CD4-positive, alpha-beta T cell treated with Interleukin-12 subunit alpha and Interleukin-12 subunit beta, for 1 hour (primary cell): ENCODE data around the gene CNOT6.
"Not testable (repeated sequence)": the region's sequence is repeated elsewhere in the genome, so short reads cannot be mapped to it uniquely, and the experiment has no call there.

Experiments
- DNase-seq: peaks from one replicate; pipeline ENCODE4 v3.0.0-alpha.2; 2020

The CNOT6 gene

DNA sequence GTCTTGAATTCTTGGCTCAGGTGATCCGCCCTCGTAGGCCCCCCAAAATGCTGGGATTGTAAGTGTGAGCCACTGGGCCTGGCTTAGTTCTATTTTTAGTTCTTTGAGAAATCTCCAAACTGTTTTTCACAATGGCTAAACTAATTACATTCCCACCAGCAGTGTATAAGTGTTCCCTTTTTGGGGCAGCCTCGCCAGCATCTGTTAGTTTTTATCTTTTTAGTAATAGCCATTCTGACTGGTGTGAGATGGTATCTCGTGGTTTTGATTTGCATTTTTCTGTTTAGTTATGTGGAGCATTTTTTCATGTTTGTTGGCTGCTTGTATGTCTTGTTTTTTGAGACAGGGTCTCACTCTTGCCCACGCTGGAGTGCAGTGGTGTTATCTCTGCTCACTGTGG lies 28.2 kb downstream of the CNOT6 start:
- DNase-seq: no peak

DNA sequence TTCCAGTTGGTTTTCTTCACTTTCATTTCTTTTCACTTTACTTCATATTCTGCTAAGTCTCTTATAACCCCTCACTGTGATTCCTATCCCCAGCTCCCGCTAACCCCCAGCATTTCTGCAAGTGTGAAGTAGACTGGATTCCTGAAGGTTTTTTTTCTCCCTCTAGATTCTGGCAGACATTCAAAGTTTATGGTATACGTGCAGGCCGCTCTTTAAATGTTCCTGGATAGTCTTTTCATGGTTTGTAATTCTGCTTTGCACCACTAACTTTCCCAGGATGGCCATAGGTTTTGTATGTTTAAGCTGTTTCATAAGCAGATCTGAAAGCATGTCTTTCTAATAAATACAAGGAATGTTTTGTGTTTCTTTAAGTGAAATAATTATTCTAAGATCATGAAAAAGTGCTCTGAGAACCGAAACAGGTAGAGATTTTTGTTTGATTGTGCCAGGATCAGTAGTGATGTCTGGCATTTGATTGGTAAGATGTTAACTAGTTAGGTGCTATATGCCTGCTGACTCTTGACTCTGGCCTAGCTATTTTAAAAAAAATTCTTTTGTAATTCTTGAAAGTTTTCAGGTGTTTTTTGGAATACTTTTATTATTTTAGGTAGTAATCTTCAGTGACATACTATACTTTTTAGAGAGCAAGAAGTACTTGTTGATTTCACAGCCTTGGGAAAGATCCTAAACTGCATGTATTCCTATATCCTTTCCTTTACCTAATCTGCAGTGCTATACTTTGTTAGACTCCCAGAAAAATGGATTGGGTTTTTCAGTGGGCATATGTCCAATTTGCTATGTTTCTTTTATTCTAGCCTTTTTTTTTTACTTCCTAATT lies 29.7 kb downstream of the CNOT6 start:
- DNase-seq: no peak

DNA sequence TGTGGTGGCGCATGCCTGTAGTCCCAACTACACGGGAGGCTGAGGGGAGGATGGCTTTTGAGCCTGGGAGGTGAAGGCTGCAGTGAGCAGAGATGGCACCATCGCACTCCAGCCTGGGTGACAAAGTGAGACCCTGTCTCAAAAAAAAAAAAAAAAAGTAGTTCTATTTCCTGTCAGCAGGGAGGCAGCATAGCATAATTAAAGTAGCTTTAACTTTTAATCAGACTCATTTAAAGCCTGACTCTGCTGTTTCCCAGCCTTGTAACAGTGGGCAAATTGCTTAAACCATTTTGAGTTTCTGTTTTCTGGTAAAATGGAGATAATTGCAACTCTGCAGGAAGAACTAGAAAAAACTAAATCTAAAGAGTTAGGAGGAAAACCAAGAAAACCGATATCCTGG lies 31.2 kb downstream of the CNOT6 start:
- DNase-seq: no peak

DNA sequence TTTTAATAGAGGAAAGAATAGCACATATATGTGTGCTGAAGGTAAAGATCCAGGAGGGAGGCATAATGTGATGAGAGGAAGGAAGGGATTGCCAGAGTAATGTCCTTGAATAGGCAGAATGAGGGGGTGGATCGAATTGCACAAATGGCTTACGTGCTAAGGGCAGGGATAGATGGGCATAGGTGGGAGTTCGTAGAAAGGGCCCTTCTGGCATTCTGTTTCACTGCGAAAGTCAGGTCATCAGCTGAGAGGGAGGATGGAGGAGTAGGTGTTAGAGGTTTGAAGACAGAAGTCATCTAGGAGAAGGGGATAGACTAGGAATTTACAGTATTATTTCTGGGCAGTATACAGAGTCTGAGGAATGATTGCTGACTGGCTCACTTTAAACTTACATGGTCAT lies 32.1 kb downstream of the CNOT6 start:
- no peak for DNase-seq

DNA sequence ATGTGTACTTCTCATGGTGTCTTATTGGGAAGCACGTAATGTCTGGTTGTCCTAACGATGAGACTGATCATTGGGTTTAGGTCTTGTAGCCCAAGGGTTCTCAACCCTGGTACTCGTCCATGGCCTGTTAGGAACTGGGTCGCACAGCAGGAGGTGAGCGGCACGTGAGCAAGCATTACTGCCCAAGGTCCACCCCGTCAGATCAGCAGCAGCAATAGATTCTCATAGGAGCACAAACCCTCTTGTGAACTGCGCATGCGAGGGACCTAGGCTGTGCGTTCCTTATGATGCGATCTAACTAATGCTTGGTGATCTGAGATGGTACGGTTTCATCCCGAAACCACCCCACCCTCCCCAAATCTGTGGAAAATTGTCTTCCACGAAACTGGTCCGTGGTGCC lies 33.5 kb downstream of the CNOT6 start:
- DNase-seq: no peak

DNA sequence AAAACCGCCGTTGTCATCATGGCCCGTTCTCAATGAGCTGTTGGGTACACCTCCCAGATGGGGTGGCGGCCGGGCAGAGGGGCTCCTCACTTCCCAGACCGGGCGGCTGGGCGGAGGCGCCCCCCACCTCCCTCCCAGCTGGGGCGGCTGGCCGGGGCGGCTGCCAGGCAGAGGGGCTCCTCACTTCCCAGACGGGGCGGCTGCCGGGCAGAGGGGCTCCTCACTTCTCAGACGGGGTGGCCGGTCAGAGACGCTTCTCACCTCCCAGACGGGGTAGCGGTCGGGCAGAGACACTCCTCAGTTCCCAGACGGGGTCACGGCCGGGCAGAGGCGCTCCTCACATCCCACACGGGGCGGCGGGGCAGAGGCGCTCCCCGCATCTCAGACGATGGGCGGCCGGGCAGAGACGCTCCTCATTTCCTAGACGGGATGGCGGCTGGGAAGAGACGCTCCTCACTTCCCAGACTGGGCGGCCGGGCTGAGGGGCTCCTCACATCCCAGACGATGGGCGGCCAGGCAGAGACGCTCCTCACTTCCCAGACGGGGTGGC lies 36.9 kb downstream of the CNOT6 start:
- not testable (repeated sequence) for DNase-seq

DNA sequence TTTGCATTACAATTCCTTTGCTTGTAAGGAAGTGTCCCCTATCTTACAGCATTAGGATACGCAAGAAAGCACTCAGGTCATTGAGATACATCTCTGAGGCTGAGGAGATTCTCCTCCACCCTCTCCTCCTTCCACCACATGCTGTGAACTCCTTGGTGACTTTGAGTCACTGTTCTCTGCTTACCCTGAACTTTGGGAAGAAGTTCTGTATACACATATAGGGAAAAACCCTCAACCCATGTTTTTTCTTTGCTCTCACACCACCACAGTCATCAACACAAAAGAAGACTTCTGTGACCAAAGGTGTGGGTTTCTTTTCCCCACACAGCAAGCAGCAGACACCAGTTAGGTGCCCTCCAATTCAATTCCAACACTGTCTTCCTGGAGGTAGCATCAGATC lies 38.1 kb downstream of the CNOT6 start:
- DNase-seq: no peak

DNA sequence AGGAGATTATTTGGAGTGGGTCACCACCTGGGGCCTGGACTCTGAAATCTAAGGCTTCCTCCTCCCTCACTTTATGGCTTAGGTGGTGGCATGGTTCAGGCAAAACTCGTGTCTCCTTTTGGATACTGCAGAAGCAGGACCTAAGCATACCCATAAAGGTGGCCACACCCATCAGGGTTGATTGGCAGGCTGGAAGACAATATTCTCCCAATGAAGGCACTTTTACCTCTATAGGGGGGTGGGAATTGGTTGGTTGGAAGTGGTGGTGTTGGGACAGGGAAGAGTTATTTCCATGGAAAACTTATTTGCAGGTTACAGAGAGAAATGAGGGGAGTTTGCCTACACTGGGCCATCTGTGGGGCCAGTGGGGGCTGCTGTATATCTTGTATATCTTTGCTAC lies 39.7 kb downstream of the CNOT6 start:
- no peak for DNase-seq

DNA sequence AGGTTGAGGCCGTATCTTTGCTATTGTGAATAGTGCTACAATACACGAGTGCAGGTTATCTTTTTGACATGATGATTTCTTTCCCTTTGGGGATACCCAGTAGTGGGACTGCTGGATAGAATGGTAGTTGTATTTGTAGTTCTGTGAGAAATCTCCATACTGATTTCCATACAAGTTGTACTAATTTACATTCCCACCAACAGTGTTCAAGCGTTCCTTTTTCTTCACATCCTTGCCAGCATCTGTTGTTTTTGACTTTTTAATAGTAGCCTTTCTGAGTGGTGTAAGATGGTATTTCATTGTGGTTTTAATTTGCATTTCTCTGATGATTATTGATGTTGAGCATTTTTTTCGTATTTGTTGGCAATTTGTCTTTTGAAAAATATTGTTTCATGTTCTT lies 41.4 kb downstream of the CNOT6 start:
- no peak for DNase-seq

DNA sequence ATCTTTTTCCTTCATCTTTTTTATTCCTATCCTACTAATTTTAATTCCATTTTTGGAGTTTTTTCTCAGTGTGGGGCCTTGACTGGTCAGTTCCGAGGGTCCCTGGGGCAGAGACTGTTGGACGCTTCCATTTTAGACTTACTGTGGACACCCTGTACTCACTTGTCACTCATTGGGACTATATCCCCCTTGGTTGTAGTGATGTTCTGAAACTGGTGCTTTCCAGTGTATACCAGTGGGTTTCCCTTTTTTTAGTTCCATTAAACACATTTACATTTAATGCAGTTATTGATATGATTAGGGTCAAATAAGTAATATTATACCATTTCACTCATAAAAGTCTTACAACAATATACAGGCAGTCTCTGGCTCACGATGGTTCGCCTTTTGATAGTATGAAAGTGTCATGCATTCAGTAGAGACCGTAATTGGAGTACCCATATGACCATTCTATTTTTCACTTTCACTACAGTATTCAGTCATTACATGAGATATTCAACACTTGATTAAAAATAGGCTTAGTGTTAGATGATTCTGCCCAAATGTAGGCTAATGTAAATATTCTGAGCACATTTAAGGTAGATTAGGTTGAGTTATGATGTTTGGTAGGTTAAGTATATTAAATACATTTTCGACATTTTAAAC lies 46.0 kb downstream of the CNOT6 start:
- no peak for DNase-seq

DNA sequence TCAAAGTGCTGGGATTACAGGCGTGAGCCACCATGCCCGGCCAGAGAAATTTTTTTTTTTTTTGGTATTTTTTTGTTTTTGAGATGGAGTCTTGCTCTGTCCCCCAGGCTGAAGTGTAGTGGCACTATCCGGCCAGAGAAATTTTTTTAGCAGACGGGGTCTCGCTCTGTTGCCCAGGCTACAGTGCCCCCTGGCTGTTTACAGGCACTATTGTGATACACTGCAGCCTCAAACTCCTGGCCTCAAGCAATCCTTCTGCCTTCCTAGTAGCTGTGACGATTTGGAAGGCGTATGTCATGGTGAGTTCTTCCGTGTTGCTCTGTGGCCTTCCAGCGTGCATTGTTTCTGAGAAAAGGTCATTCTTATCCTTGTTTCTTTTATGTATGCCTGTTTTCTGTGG lies 47.5 kb downstream of the CNOT6 start:
- no peak for DNase-seq

DNA sequence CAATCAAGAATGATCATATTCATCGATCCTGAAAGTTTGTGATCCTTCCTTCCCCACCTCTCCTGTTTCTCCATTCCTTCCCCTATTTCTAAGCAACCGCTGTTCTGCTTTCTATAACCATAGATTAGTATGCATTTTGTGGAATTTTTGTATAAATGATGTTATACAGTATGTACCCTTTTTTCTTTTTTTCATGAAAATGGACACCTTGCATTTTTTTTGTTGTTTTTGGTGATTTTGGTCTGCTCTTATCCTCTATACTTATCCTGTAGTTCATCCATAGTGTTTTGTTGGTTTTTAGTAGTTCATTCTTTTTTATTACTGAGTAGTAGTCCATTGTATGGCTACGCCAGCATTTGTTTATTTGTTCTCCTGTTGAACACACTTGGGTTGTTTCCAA lies 51.1 kb downstream of the CNOT6 start:
- no peak for DNase-seq

DNA sequence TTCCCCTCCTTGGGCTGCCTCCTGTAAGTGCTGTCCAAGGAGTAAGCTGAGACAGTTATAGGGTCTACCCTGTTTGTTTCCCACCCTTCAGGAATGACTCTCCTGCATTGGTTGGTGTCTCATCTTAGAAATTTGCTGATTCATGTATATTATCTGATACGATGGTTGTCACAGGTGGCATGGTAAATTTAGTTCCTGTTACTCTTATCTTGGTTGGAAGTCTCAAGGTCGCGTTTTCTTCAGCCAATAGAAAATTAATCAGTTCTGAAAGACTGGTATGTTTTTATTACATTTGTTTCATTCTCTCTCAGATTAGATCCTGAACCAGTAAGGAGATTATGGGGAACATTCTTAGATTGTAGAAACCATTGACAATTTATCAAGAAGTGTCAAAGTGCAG lies 54.4 kb downstream of the CNOT6 start:
- DNase-seq: no peak

DNA sequence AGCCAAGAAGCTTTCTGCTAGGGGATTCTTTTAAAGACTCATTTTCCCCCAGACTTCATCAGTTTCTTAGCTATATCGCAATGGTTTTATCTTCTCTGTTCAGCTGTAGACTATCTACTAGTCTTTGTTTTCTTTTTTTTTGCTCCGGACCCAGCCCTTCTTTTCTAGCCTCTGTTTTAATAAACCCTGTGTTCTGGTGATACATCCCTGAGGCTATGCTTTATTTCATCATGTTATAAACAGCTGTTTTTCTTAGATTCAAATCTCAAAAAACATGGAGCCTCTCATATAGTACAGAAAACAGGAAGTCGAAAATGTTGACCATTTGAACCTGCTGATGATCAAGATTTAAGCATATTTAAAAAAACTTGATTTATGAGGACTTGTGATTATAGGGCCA lies 59.4 kb downstream of the CNOT6 start:
- no peak for DNase-seq

DNA sequence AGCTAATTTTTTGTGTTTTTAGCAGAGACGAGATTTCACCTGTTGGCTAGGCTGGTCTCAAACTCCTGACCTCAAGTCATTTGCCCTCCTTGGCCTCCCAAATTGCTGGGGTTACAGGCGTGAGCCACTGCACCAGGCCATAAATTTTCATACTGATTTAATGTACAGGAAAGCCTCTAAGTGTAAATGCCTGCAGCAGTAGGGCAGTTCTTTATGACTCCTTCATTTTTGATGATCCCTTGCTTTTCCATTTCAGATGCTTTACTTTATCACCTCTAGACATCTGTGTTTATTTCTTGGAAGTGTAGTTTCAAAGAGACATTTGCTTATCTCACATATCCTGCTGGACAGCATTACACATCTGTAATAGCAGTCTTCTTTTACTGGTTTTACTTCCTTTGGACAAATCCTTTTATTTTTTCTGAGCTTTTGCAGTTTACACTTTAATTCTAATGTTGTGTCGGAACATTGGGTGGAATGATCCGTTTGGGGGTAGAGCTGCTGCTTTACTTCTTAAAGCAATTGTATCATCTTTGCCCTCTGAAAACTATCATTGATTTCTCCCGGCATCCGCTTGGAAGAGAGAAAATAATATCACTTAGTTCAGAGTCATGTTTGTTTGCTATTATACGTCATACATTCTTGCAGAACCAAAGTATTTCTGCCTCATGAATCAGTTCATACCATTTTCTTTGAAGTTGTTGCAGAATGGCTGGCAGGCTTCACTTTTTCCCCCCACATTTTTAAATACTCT lies 61.2 kb downstream of the CNOT6 start:
- DNase-seq: no peak

DNA sequence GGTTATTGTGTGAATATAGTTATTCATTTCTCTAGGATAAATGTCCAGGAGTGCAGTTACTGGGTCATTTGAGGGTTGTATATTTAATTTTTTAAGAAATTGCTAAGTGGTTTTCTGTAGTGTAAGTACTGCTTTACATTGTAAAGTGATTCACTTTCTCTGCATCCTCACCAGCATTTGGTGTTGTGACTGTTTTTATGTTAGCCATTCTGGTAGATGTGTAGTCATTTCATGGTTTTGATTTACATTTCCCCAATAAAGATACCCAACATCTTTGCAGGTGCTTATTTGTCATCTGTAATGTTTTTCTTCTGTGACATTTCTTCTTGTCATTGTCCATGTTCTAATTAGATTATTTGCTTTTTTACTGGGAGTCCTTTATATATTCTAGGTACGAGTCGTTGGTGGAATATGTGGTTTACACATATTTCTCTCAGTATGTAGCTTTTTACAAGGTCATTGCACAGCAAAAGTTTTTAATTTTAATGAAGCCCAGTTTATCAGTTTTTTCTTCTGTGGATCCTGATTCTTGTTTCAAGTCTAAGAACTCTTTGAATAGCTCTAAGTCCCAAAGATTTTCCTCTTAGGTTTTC lies 63.1 kb downstream of the CNOT6 start:
- no peak for DNase-seq

DNA sequence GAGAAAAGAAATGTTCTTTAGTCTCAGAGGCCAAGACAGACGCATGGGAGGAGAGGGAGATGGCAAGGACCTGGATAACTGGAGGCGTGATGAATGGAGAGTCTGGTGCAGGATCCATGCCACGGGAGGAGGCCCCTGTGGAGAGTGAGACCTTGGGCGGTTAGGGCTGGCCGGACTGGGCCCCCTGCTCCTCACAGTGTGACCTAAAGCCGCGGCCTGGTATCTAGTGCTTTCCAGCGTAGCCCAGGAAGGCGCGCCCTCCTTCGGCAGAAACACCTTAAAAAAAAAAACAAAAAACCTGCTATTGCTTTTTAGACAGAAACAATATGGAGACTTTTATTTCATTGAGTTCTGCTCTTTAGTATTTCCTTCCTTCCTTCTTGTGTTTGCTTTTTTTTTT lies 64.1 kb downstream of the CNOT6 start:
- no peak for DNase-seq

DNA sequence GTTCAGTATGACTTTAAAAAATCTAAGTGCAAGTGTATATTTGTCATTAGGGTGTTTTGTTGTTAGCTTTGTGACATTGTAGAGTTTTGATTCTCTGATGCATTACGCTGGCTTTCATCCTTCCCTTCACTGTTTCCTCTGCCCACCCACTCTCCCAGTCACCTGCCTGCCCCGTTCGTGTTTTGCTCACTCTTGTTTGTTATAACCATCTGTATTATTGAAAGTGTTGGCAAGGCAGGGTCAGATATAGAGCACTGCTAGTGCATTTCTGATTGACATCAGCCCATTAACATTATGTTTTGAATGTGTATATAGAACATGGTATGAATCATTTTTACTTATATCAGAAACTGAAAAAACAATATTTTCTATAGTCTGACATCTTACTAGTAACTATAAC lies 69.8 kb downstream of the CNOT6 start:
- DNase-seq: no peak

DNA sequence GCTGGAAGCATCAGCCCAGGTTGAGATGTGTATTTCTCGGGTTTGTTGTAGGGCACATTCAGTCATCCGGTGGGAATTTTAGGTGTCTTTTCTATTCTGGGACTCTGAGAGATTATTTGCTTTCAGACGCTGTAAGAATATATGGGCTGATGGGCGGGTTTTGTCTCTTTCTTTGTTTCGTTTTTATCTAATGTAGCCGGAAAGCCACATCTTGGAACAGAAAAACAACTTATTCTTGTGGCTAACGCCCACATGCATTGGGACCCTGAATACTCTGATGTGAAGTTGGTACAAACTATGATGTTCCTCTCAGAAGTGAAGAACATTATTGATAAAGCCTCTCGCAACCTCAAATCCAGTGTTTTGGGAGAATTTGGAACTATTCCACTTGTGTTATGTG lies 74.7 kb downstream of the CNOT6 start:
- DNase-seq: no peak

DNA sequence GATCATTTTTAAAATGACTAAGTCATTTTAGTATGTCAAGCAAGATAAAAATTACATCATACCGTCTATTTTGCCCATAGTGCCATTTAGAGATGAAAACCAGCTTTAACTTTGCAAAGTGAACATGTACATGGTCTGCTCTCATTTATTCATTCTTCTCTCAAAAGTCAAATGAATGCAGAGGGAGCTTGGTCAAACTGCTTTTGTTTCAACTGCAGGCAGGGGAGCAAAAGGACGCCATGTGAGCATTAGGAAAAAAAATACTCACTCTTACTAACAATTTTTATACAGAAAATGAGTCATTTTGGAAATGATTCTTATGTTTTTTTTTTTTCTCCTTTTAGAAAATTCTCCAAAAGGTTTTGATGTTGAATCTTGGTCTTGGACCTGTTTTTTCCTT lies 81.4 kb downstream of the CNOT6 start:
- no peak for DNase-seq

DNA sequence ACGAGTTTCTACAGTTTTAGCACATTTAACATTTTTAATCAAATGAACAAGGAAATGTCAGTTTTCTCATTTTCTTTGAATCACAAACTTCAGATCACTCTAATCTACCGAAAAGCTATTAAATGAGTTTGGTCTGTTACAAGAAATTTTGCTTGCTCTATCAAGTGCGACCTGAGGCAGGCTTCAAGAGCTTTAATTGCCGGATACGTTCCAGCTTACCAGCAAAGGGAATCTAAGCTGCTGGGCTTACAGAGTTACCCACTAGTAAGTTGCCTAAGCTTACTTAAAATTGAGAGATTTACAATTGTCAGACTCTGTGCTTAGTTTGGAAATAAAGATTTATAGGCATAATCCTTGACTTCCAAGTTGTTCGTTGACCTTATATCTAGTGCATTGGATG lies 86.5 kb downstream of the CNOT6 start:
- no peak for DNase-seq

DNA sequence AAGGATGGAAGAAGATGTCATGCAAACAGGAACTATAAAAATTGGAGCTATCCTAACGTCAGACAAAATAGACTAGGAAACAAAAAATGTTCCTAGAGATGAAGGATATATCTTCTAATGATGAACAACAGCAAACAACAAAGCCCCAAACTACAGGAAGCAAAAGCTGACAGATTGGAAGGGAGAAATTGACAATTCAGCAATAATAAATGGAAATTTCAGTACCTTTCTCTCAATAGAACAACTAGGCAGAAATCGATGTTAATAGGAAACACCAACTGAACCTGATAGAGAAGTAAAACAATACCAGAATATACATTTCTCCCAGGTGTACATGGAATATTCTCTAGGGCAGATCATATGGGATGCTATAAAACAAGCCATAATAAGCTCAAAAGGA lies 89.6 kb downstream of the CNOT6 start:
- no peak for DNase-seq

DNA sequence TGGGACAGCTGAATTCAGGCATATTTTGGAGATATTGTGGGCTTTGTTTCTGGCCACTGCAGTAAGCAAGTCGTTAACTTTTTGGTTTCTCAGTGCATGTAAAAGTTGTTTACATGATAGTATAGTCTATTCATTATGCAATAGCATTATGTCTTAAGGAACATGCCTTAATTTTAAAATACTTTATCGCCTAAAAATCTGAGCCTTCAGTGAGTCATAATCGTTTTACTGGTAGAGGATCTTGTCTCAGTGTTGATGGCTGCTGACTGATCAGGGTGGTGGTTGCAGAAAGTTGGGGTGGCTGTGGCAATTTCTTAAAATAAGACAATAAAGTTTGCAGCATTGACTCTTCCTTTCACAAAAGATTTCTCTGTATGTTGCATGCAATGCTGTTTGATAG lies 92.0 kb downstream of the CNOT6 start:
- no peak for DNase-seq
